GM23338 (cell line): ENCODE data around the gene CEACAM21. TPM values are rescaled to one million over a fixed set of nuclear protein-coding genes. Genes with fewer than 3 reads are reported as not detected.
A peak's percentile ranks its signal among the peaks of the same experiment; 100 is the strongest.

Experiments
- ATAC-seq: fragments of 200-7000 bp; cut with Tn5 transposase; 3 replicates; pipeline ENCODE4 v1.9.1; 2020
- DNase-seq: peaks from one replicate; pipeline ENCODE4 v3.0.0-alpha.2; 2015; ENCODE audit warnings: low spot score
- H2AFZ ChIP-seq: fragments of 200-600 bp; sonication (generic); 2 replicates; pipeline ENCODE4 v1.8.0; 2016; ENCODE audit warnings: antibody characterized with exemption, mild to moderate bottlenecking, moderate library complexity
- H3F3A ChIP-seq: fragments of 200-600 bp; sonication (generic); replicated peaks from 2 replicates; pipeline ENCODE4 v1.8.0; 2017; ENCODE audit warnings: antibody characterized with exemption, mixed run types, low read depth
- H3K27ac ChIP-seq: fragments of 200-600 bp; sonication (generic); 2 replicates; pipeline ENCODE4 v1.6.1; 2016; ENCODE audit warnings: low read depth
- H3K27me3 ChIP-seq: fragments of 200-600 bp; sonication (generic); 2 replicates; pipeline ENCODE4 v1.8.0; 2016; ENCODE audit warnings: mild to moderate bottlenecking, mixed run types, moderate library complexity; ENCODE audit not compliant: insufficient read depth
- H3K36me3 ChIP-seq: fragments of 200-600 bp; sonication (generic); 2 replicates; pipeline ENCODE4 v1.8.0; 2016; ENCODE audit warnings: mild to moderate bottlenecking; ENCODE audit not compliant: insufficient read depth
- H3K4me1 ChIP-seq: fragments of 200-600 bp; sonication (generic); 2 replicates; pipeline ENCODE4 v1.8.0; 2016; ENCODE audit warnings: mild to moderate bottlenecking, moderate library complexity; ENCODE audit not compliant: insufficient read depth
- H3K4me2 ChIP-seq: fragments of 200-600 bp; sonication (generic); 2 replicates; pipeline ENCODE4 v1.7.1; 2017; ENCODE audit warnings: mixed run types
- H3K4me3 ChIP-seq: fragments of 200-600 bp; sonication (generic); 2 replicates; pipeline ENCODE4 v1.6.1; 2016; ENCODE audit warnings: mixed run types
- H3K79me2 ChIP-seq: fragments of 200-600 bp; sonication (generic); replicated peaks from 2 replicates; pipeline ENCODE4 v1.8.0; 2017; ENCODE audit warnings: mild to moderate bottlenecking; ENCODE audit not compliant: insufficient read depth
- H3K9me2 ChIP-seq: fragments of 200-600 bp; sonication (generic); 2 replicates; pipeline ENCODE4 v1.8.0; 2017; ENCODE audit not compliant: insufficient read depth
- H4K20me1 ChIP-seq: fragments of 200-600 bp; sonication (generic); replicated peaks from 2 replicates; pipeline ENCODE4 v1.8.0; 2017; ENCODE audit warnings: mild to moderate bottlenecking; ENCODE audit not compliant: insufficient read depth
- H3K27ac Mint-ChIP-seq: 2 replicates; pipeline ENCODE4 v1.8.0; 2020; ENCODE audit warnings: inconsistent platforms, mild to moderate bottlenecking, moderate library complexity, mixed read lengths
- H3K27me3 Mint-ChIP-seq: 3 replicates; pipeline ENCODE4 v1.8.0; 2022; ENCODE audit warnings: low read depth, mild to moderate bottlenecking, moderate library complexity, mixed read lengths, inconsistent platforms; ENCODE audit not compliant: insufficient read depth, poor library complexity
- H3K36me3 Mint-ChIP-seq: 3 replicates; pipeline ENCODE4 v1.8.0; 2021; ENCODE audit warnings: low read depth, mild to moderate bottlenecking, inconsistent platforms, moderate library complexity, mixed read lengths
- H3K4me1 Mint-ChIP-seq: 3 replicates; pipeline ENCODE4 v1.8.0; 2020; ENCODE audit warnings: mild to moderate bottlenecking, inconsistent platforms, mixed read lengths
- H3K4me3 Mint-ChIP-seq: 3 replicates; pipeline ENCODE4 v1.8.0; 2021; ENCODE audit warnings: moderate library complexity, mild to moderate bottlenecking, inconsistent platforms, mixed read lengths
- H3K9me3 Mint-ChIP-seq: 3 replicates; pipeline ENCODE4 v1.8.0; 2020; ENCODE audit warnings: moderate library complexity, mild to moderate bottlenecking, inconsistent platforms, mixed read lengths
- CREB1 ChIP-seq: fragments of 250-450 bp; sonication (Bioruptor Pico); IDR thresholded peaks from 2 replicates; pipeline ENCODE4 v1.5.0; 2020; ENCODE audit warnings: low read depth, mild to moderate bottlenecking, moderate library complexity
- CTCF ChIP-seq, 2 experiments: fragments of 200-600 bp in 1 of 2; sonication (generic) in 1 of 2; conservative IDR thresholded peaks; 2 replicates each; pipeline versions ENCODE4 v1.5.1 to v1.6.1; 2016 to 2017; ENCODE audit warnings: antibody characterized with exemption in 2 of 2, low read depth in 2 of 2, mild to moderate bottlenecking in 2 of 2, moderate library complexity in 1 of 2
- ETS1 ChIP-seq: IDR thresholded peaks from 2 replicates; pipeline ENCODE4 v1.6.1; 2016; ENCODE audit warnings: antibody characterized with exemption
- EZH2 ChIP-seq: fragments of 200-600 bp; sonication (generic); IDR thresholded peaks from one replicate; pipeline ENCODE4 v1.8.0; 2017; ENCODE audit warnings: antibody characterized with exemption, mild to moderate bottlenecking, low read depth; ENCODE audit not compliant: unreplicated experiment
- EZH2phosphoT487 ChIP-seq: fragments of 200-600 bp; sonication (generic); IDR thresholded peaks from one replicate; pipeline ENCODE4 v1.8.1; 2018; ENCODE audit warnings: antibody characterized with exemption; ENCODE audit not compliant: unreplicated experiment
- JUNB ChIP-seq: IDR thresholded peaks from one replicate; pipeline ENCODE4 v1.6.1; 2016; ENCODE audit warnings: antibody characterized with exemption; ENCODE audit not compliant: unreplicated experiment
- NANOG ChIP-seq: IDR thresholded peaks from 2 replicates; pipeline ENCODE4 v1.6.1; 2016; ENCODE audit warnings: antibody characterized with exemption, borderline replicate concordance
- POLR2AphosphoS5 ChIP-seq: IDR thresholded peaks from 2 replicates; pipeline ENCODE4 v1.6.1; 2016; ENCODE audit warnings: antibody characterized with exemption, low read depth
- REST ChIP-seq: IDR thresholded peaks from one replicate; pipeline ENCODE4 v1.6.1; 2018; ENCODE audit warnings: antibody characterized with exemption; ENCODE audit not compliant: unreplicated experiment
- STAT1 ChIP-seq: IDR thresholded peaks from one replicate; pipeline ENCODE4 v1.6.1; 2016; ENCODE audit warnings: antibody characterized with exemption; ENCODE audit not compliant: unreplicated experiment
- ZNF114 ChIP-seq: fragments of 250-450 bp; sonication (Bioruptor Pico); IDR thresholded peaks from 2 replicates; pipeline ENCODE4 v1.5.0; 2020; ENCODE audit warnings: mild to moderate bottlenecking, moderate library complexity
- ZNF331 ChIP-seq: fragments of 250-450 bp; sonication (Bioruptor Pico); IDR thresholded peaks from 2 replicates; pipeline ENCODE4 v1.5.0; 2020; ENCODE audit warnings: low read depth, mild to moderate bottlenecking, moderate library complexity
- ZNF462 ChIP-seq: fragments of 250-450 bp; sonication (Bioruptor Pico); IDR thresholded peaks from 2 replicates; pipeline ENCODE4 v1.5.0; 2020; ENCODE audit warnings: mild to moderate bottlenecking, moderate library complexity
- polyA plus RNA-seq: library from polyadenylated mRNA; unstranded; fragments of >200 nt; fragmentation: Nextera tagmentation; extraction: Ambion mirVana; gene quantifications from 2 replicates; pipeline ENCODE4 v1.2.1, GENCODE V29; 2016
- total RNA-seq: library from RNA; depleted of rRNA; stranded (reverse); fragments of >200 nt; shearing (Covaris generic); gene quantifications from 2 replicates; pipeline ENCODE4 v1.2.3, GENCODE V29; 2014

The CEACAM21 gene
- total and polyA plus RNA-seq, 2 experiments from 2014 or later = not detected

- Histone ChIP-seq H3K36me3 (no peaks in the 10 kb centered on the region), H3K4me2 (peak overlapping the region; percentile 62), H2AFZ (no peak overlapping the region; the same call in 1 of the 2 replicates), H3K27me3 (no peaks in the 10 kb centered on the region), H3K79me2 (no peaks in the 10 kb centered on the region), H3F3A (no peaks in the 10 kb centered on the region), H3K4me1 (peaks cover 28% of the 10 kb centered on the region), H4K20me1 (no peaks in the 10 kb centered on the region), H3K27ac (peak overlapping the region; percentile 69), H3K9me2 (no peaks in the 10 kb centered on the region), H3K4me3 (peak overlapping the region; percentile 36)
- peak; percentile 79 for ATAC-seq
- Mint-ChIP-seq H3K4me1 (peaks cover 43% of the 10 kb centered on the region), H3K27me3 (peaks cover 11% of the 10 kb centered on the region), H3K4me3 (peak overlapping the region; percentile 55), H3K36me3 (peaks cover 15% of the 10 kb centered on the region; the same call in 2 of the 3 replicates), H3K27ac (peak overlapping the region; percentile 75), H3K9me3 (peaks cover 20% of the 10 kb centered on the region)
- DNase-seq = peak; percentile 55
- TF ChIP-seq JUNB (no peak), REST (no peak), CTCF (conservative IDR thresholded peaks at IDR 0.05; ENCODE audit: low read depth in 2 of 2) (no peak), CREB1 (no peak), STAT1 (no peak), ZNF462 (CRISPR knock-in tag) (no peak), NANOG (no peak), ZNF114 (no peak), EZH2 (no peak), ETS1 (no peak), EZH2phosphoT487 (no peak), ZNF331 (CRISPR knock-in tag) (no peak), POLR2AphosphoS5 (no peak)
Measured at GRCh38 chr19:41548954-41549688, 26.8 kb upstream of the CEACAM21 start.
